Stimulated activated CD8-positive, alpha-beta memory T cell treated with anti-CD3 and anti-CD28 coated beads, Interleukin-12 subunit alpha, Interleukin-12 subunit beta, amount 100 ng/mL, for 4 hours (primary cell): ENCODE data around the gene RCOR1.
"Not testable (repeated sequence)": the region's sequence is repeated elsewhere in the genome, so short reads cannot be mapped to it uniquely, and the experiment has no call there.

Experiments used
- DNase-seq: peaks from one replicate; pipeline ENCODE4 v3.0.0-alpha.2; 2020; ENCODE audit warnings: low read depth

RCOR1 gene

GRCh38 chr14:102629808-102630350, 37.4 kb downstream of the RCOR1 start:
- no peak for DNase-seq

GRCh38 chr14:102630405-102630804, 38.0 kb downstream of the RCOR1 start:
- DNase-seq: no peak

GRCh38 chr14:102630881-102631280, 38.4 kb downstream of the RCOR1 start:
- DNase-seq: no peak

GRCh38 chr14:102633906-102634595, 41.6 kb downstream of the RCOR1 start:
- DNase-seq: no peak

GRCh38 chr14:102639611-102640010, 47.2 kb downstream of the RCOR1 start:
- not testable (repeated sequence) for DNase-seq

GRCh38 chr14:102644523-102644922, 52.1 kb downstream of the RCOR1 start:
- no peak for DNase-seq

- DNase-seq: no peak
These were observed 53.4 kb downstream of the RCOR1 start for GRCh38 chr14:102645746-102646440.

GRCh38 chr14:102646615-102647014, 54.2 kb downstream of the RCOR1 start:
- no peak for DNase-seq

- no peak for DNase-seq
These were observed 59.7 kb downstream of the RCOR1 start for GRCh38 chr14:102652194-102652593.

GRCh38 chr14:102654298-102654697, 61.8 kb downstream of the RCOR1 start:
- DNase-seq: no peak

GRCh38 chr14:102655137-102655536, 62.7 kb downstream of the RCOR1 start:
- DNase-seq: no peak

GRCh38 chr14:102659797-102660196, 67.3 kb downstream of the RCOR1 start:
- no peak for DNase-seq

GRCh38 chr14:102661614-102662013, 69.2 kb downstream of the RCOR1 start:
- DNase-seq: no peak

GRCh38 chr14:102662636-102663430, 70.4 kb downstream of the RCOR1 start:
- DNase-seq: no peak

- no peak for DNase-seq
These were observed 71.0 kb downstream of the RCOR1 start for GRCh38 chr14:102663440-102663839.

- DNase-seq: no peak
These were observed 73.2 kb downstream of the RCOR1 start for GRCh38 chr14:102665621-102666020.

- no peak for DNase-seq
These were observed 74.2 kb downstream of the RCOR1 start for GRCh38 chr14:102666635-102667034.

- no peak for DNase-seq
These were observed 75.3 kb downstream of the RCOR1 start for GRCh38 chr14:102667703-102668102.

- no peak for DNase-seq
These were observed 75.9 kb downstream of the RCOR1 start for GRCh38 chr14:102668291-102668873.

GRCh38 chr14:102671410-102671809, 79.0 kb downstream of the RCOR1 start:
- DNase-seq: no peak

GRCh38 chr14:102672410-102672960, 80.0 kb downstream of the RCOR1 start:
- DNase-seq: no peak

- DNase-seq: no peak
These were observed 82.9 kb downstream of the RCOR1 start for GRCh38 chr14:102675396-102675795.
